GM21529 (cell line): ENCODE results near the gene FAM241B.

ENCODE experiments used
- ATAC-seq: cut with Tn5 transposase; IDR thresholded peaks from one replicate; pipeline ENCODE4 v1.9.1; 2021; ENCODE audit not compliant: unreplicated experiment

The FAM241B gene

GRCh38 chr10:69629897-69630650 is at the start of gene FAM241B:
TSS of gene FAM241B (plus strand) at chr10:69630247. CDS start at chr10:69631744, 1,497 bp downstream.
- ATAC-seq, result no peak

GRCh38 chr10:69580435-69580834 is 49.6 kb upstream of the FAM241B start:
- no peak for ATAC-seq

GRCh38 chr10:69583106-69583505 is 46.9 kb upstream of the FAM241B start:
- no peak for ATAC-seq

- no peak for ATAC-seq
Measured at GRCh38 chr10:69584624-69585023, 45.4 kb upstream of the FAM241B start.

- ATAC-seq, result no peak
Measured at GRCh38 chr10:69588358-69588757, 41.7 kb upstream of the FAM241B start.

GRCh38 chr10:69600761-69601330 is 29.2 kb upstream of the FAM241B start:
- ATAC-seq, result no peak

GRCh38 chr10:69609077-69609476 is 21.0 kb upstream of the FAM241B start:
- no peak for ATAC-seq

GRCh38 chr10:69612760-69613159 is 17.3 kb upstream of the FAM241B start:
- ATAC-seq, result no peak

GRCh38 chr10:69614130-69614529 is 15.9 kb upstream of the FAM241B start:
- ATAC-seq, result no peak

GRCh38 chr10:69616358-69616757 is 13.7 kb upstream of the FAM241B start:
- no peak for ATAC-seq

- no peak for ATAC-seq
Measured at GRCh38 chr10:69618746-69619145, 11.3 kb upstream of the FAM241B start.

- no peak for ATAC-seq
Measured at GRCh38 chr10:69619626-69620025, 10.4 kb upstream of the FAM241B start.

- ATAC-seq, result no peak
Measured at GRCh38 chr10:69620625-69621024, 9.4 kb upstream of the FAM241B start.

- no peak for ATAC-seq
Measured at GRCh38 chr10:69624245-69624786, 5.7 kb upstream of the FAM241B start.

- ATAC-seq, result no peak
Measured at GRCh38 chr10:69626826-69627225, 3.2 kb upstream of the FAM241B start.

- no peak for ATAC-seq
Measured at GRCh38 chr10:69628891-69629290, 1.2 kb upstream of the FAM241B start.

GRCh38 chr10:69629519-69629896 is 539 bp upstream of the FAM241B start:
- no peak for ATAC-seq

- ATAC-seq, result no peak
Measured at GRCh38 chr10:69630651-69631400, 779 bp downstream of the FAM241B start.

- ATAC-seq, result no peak
Measured at GRCh38 chr10:69631566-69631965, 1.5 kb downstream of the FAM241B start.

GRCh38 chr10:69632516-69633199 is 2.6 kb downstream of the FAM241B start:
- ATAC-seq, result no peak
